B cell (primary cell): Measurements from ENCODE around the gene ARID3A. TPM values are rescaled to one million over a fixed set of nuclear protein-coding genes. Genes with fewer than 3 reads are reported as not detected.
A peak's percentile ranks its signal among the peaks of the same experiment; 100 is the strongest.

ENCODE experiments used
- ATAC-seq: fragments of 200-7000 bp; cut with Tn5 transposase; one replicate; pipeline ENCODE4 v1.10.0; 2021; ENCODE audit warnings: low read depth, mild to moderate bottlenecking, moderate number of reproducible peaks, moderate library complexity
- CTCF ChIA-PET: fragments of 350-600 bp; sonication (Branson Sonifier 250); formaldehyde crosslinking; loops from one replicate; lab custom pipeline; 2021; ENCODE audit warnings: antibody characterized with exemption, inconsistent platforms; lab: Charles Lee
- POLR2A ChIA-PET: fragments of 350-600 bp; sonication (Branson Sonifier 250); formaldehyde crosslinking; loops from one replicate; lab custom pipeline; 2021; ENCODE audit warnings: antibody characterized with exemption; lab: Charles Lee
- DNase-seq: peaks from one replicate; pipeline ENCODE4 v3.0.0; 2013
- H2AFZ ChIP-seq: 2 replicates; pipeline ENCODE4 v1.6.1; 2012; ENCODE audit warnings: mild to moderate bottlenecking, low read depth, low read length; ENCODE audit not compliant: insufficient read depth, poor library complexity, severe bottlenecking
- H3K27ac ChIP-seq, 2 donors: 1 replicate in 1 of 2; 2 replicates in 1 of 2; pipeline ENCODE4 v1.5.1; 2012 to 2013; ENCODE audit warnings: low read length in 2 of 2, mild to moderate bottlenecking in 2 of 2, moderate library complexity in 1 of 2
- H3K27me3 ChIP-seq, 4 experiments: fragments of 200-600 bp in 1 of 4; sonication (generic) in 1 of 4; replicated peaks in 1 of 4; 1 replicate in 2 of 4; 2 replicates in 2 of 4; pipeline versions ENCODE4 v1.6.1 to v1.7.0; 2013 to 2016; ENCODE audit warnings: low read length in 3 of 4, mild to moderate bottlenecking in 2 of 4, mixed read lengths in 1 of 4, moderate library complexity in 1 of 4; ENCODE audit not compliant: insufficient read depth in 4 of 4, control insufficient read depth in 3 of 4; ENCODE audit errors: control extremely low read depth in 1 of 4
- H3K36me3 ChIP-seq, 2 experiments: replicated peaks in 1 of 2; 1 replicate in 1 of 2; 2 replicates in 1 of 2; pipeline versions ENCODE4 v1.6.1 to v1.7.1; 2013; ENCODE audit warnings: low read length in 1 of 2; ENCODE audit not compliant: insufficient read depth in 2 of 2, control insufficient read depth in 1 of 2; ENCODE audit errors: control extremely low read depth in 1 of 2, extremely low read depth in 1 of 2
- H3K4me1 ChIP-seq, 2 donors: fragments of 200-600 bp in 1 of 2; sonication (generic) in 1 of 2; 1 replicate in 1 of 2; 2 replicates in 1 of 2; pipeline versions ENCODE4 v1.5.1 to v1.6.1; 2013 to 2017; ENCODE audit warnings: low read length in 2 of 2; ENCODE audit not compliant: control insufficient read depth in 2 of 2, insufficient read depth in 2 of 2
- H3K4me2 ChIP-seq: replicated peaks from 2 replicates; pipeline ENCODE3; 2012; ENCODE audit warnings: mild to moderate bottlenecking, low read depth, low read length; ENCODE audit not compliant: poor library complexity, severe bottlenecking
- H3K4me3 ChIP-seq, 5 experiments: fragments of 200-600 bp in 1 of 5; sonication (generic) in 1 of 5; 1 replicate in 3 of 5; 2 replicates in 2 of 5; pipeline versions ENCODE4 v1.5.1 to v1.7.0; 2011 to 2016; ENCODE audit warnings: low read length in 4 of 5, mild to moderate bottlenecking in 4 of 5, low read depth in 2 of 5, control low read depth in 1 of 5, moderate library complexity in 1 of 5; ENCODE audit not compliant: insufficient read depth in 1 of 5; ENCODE audit errors: control extremely low read depth in 1 of 5, extremely low read depth in 1 of 5
- H3K79me2 ChIP-seq: fragments of 200-600 bp; sonication (generic); one replicate; pipeline ENCODE4 v1.6.0; 2016; ENCODE audit warnings: low read length; ENCODE audit not compliant: control insufficient read depth, insufficient read depth
- H3K9ac ChIP-seq: fragments of 200-600 bp; sonication (generic); 2 replicates; pipeline ENCODE4 v1.6.1; 2017; ENCODE audit warnings: mild to moderate bottlenecking, low read length, moderate library complexity
- H3K9me3 ChIP-seq, 3 donors: one replicate each; pipeline versions ENCODE4 v1.6.1 to v1.7.1; 2013; ENCODE audit warnings: low read length in 2 of 3; ENCODE audit not compliant: control insufficient read depth in 2 of 3, insufficient read depth in 1 of 3; ENCODE audit errors: control extremely low read depth in 1 of 3
- H4K20me1 ChIP-seq: 2 replicates; pipeline ENCODE4 v1.6.0; 2012; ENCODE audit warnings: mild to moderate bottlenecking, low read length; ENCODE audit not compliant: insufficient read depth, control insufficient read depth, poor library complexity, severe bottlenecking
- H3K27ac Mint-ChIP-seq: one replicate; pipeline ENCODE4 v1.8.0; 2021; ENCODE audit warnings: mixed read lengths
- H3K27me3 Mint-ChIP-seq: one replicate; pipeline ENCODE4 v1.8.0; 2021; ENCODE audit warnings: mixed read lengths
- H3K4me1 Mint-ChIP-seq: one replicate; pipeline ENCODE4 v1.8.0; 2021; ENCODE audit warnings: mixed read lengths
- H3K4me3 Mint-ChIP-seq: one replicate; pipeline ENCODE4 v1.8.0; 2021; ENCODE audit warnings: mixed read lengths
- H3K9me3 Mint-ChIP-seq: one replicate; pipeline ENCODE4 v1.8.0; 2022; ENCODE audit warnings: mixed read lengths; ENCODE audit not compliant: insufficient read depth
- EZH2 ChIP-seq: IDR thresholded peaks from 2 replicates; pipeline ENCODE4 v1.6.1; 2012; ENCODE audit warnings: borderline replicate concordance, low read depth, mild to moderate bottlenecking, moderate library complexity, low read length; ENCODE audit not compliant: insufficient read depth, poor library complexity, severe bottlenecking
- WGBS: methylation state at CpG from one replicate; pipeline ENCODE4 v1.1.5; 2013; ENCODE audit warnings: missing lambda C conversion rate; ENCODE audit not compliant: insufficient coverage; 5-methylcytosine and 5-hydroxymethylcytosine counted together
- intact Hi-C: fragments of 100-400 bp; cut with micrococcal nuclease; formaldehyde crosslinking; loops from one replicate; pipeline ENCODE4 v1.10.0; 2022
- polyA plus RNA-seq: library from polyadenylated mRNA; depleted of rRNA; stranded (reverse); fragments of >200 nt; gene quantifications from 2 replicates; pipeline ENCODE4 v1.2.3, GENCODE V29; 2012
- total RNA-seq, 2 donors: library from RNA; stranded (reverse); fragments of 120-200 nt in 1 of 2; gene quantifications; 1 replicate in 1 of 2; 2 replicates in 1 of 2; pipeline versions ENCODE4 v1.2.3 to v1.2.4, GENCODE V29; 2013 to 2022
- TF ChIP-seq, protein P1 (sequence below): fragments of 200-600 bp; IDR thresholded peaks from one replicate; pipeline ENCODE4 v1.8.0; 2022; ENCODE audit warnings: antibody characterized with exemption, mild to moderate bottlenecking

ARID3A gene
- total and polyA plus RNA-seq, 2 donors (not counting 1 experiment from before 2014, with no cell fraction given) = 22.9 to 60.5 TPM

DNA sequence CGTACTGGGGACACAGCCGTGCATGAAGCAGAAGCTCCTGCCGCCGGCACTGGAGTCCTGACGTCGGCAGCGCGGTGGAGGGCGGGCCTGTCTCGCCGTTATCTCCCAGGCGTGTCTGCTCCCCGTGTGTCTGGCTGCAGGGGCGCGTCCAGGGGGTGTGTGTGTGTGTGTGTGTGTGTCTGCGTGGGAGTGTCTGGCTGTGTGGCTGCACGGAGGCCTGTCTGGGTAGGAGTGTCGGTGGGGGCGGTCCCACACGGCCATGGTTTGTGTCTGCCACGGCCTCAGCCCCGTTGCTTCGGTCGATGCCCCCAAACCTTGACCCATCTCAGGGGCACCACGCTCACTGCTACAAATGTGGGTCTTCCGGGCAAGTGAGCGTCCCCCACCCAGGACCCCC, 18.3 kb downstream of the ARID3A start:
- Histone ChIP-seq H3K27me3 (no peaks in the 10 kb centered on the region), H3K9ac (no peak overlapping the region), H2AFZ (no peak overlapping the region), H3K27ac (no peak overlapping the region), H3K4me1 (peaks cover 39 to 48% of the 10 kb centered on the region in 2 donors), H3K4me2 (no peak overlapping the region), H3K4me3 (no peak overlapping the region), H4K20me1 (peaks cover 25% of the 10 kb centered on the region), H3K36me3 (no peaks in the 10 kb centered on the region), H3K9me3 (peaks cover 0 to 10% (median 0%) of the 10 kb centered on the region in 3 donors), H3K79me2 (peaks cover 34% of the 10 kb centered on the region)
- CTCF ChIA-PET = interaction anchor here (1.1 kb wide), 1 partner anchor 8 kb away, joined by 4 read pairs; no protein-coding TSS in a partner anchor
- H3K4me1 Mint-ChIP-seq = peaks cover 51% of the 10 kb centered on the region
- no peaks in the 10 kb centered on the region for H3K9me3 Mint-ChIP-seq
- ATAC-seq (no peak), DNase-seq (peak; percentile 68)
- H3K27ac Mint-ChIP-seq = peak overlapping the region; percentile 67
- intact Hi-C loops = no loop called here
- 93% methylated on average over 23 of the region's 27 CpGs for whole genome bisulfite sequencing
- POLR2A ChIA-PET = interaction anchor here (0.5 to 1.2 kb wide), 4 partner anchors 10 to 189 kb away, joined by 3 to 6 read pairs (median 4); no protein-coding TSS in a partner anchor
- TF ChIP-seq EZH2 = no peak
- TF ChIP-seq, protein P1, sequence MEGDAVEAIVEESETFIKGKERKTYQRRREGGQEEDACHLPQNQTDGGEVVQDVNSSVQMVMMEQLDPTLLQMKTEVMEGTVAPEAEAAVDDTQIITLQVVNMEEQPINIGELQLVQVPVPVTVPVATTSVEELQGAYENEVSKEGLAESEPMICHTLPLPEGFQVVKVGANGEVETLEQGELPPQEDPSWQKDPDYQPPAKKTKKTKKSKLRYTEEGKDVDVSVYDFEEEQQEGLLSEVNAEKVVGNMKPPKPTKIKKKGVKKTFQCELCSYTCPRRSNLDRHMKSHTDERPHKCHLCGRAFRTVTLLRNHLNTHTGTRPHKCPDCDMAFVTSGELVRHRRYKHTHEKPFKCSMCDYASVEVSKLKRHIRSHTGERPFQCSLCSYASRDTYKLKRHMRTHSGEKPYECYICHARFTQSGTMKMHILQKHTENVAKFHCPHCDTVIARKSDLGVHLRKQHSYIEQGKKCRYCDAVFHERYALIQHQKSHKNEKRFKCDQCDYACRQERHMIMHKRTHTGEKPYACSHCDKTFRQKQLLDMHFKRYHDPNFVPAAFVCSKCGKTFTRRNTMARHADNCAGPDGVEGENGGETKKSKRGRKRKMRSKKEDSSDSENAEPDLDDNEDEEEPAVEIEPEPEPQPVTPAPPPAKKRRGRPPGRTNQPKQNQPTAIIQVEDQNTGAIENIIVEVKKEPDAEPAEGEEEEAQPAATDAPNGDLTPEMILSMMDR = no peak
- no peak overlapping the region for H3K4me3 Mint-ChIP-seq
- H3K27me3 Mint-ChIP-seq = no peaks in the 10 kb centered on the region

GRCh38 chr19:944663-945241, 18.9 kb downstream of the ARID3A start:
- CTCF ChIA-PET = interaction anchor here (1.1 to 1.2 kb wide), 2 partner anchors 8 to 22 kb away, joined by 3 to 4 read pairs; no protein-coding TSS in a partner anchor
- H3K27me3 Mint-ChIP-seq = no peaks in the 10 kb centered on the region
- Histone ChIP-seq H3K4me2 (no peak overlapping the region), H2AFZ (no peak overlapping the region), H3K79me2 (peaks cover 34% of the 10 kb centered on the region), H4K20me1 (peaks cover 23% of the 10 kb centered on the region), H3K36me3 (no peaks in the 10 kb centered on the region), H3K9ac (no peak overlapping the region), H3K27ac (peak overlapping the region in 1 of 2 donors; percentile 4), H3K4me3 (no peak overlapping the region), H3K9me3 (peaks cover 0 to 10% (median 0%) of the 10 kb centered on the region in 3 donors), H3K27me3 (no peaks in the 10 kb centered on the region), H3K4me1 (peaks cover 45 to 50% of the 10 kb centered on the region in 2 donors)
- POLR2A ChIA-PET = interaction anchor here (0.5 to 1.2 kb wide), 3 partner anchors 9 to 188 kb away, joined by 3 to 6 read pairs (median 4); no protein-coding TSS in a partner anchor
- no peak for ATAC-seq
- DNase-seq = no peak
- no peak overlapping the region for H3K4me3 Mint-ChIP-seq
- TF ChIP-seq, protein P1 = no peak
- no peak for TF ChIP-seq EZH2
- H3K4me1 Mint-ChIP-seq = peaks cover 50% of the 10 kb centered on the region
- peak overlapping the region; percentile 63 for H3K27ac Mint-ChIP-seq
- H3K9me3 Mint-ChIP-seq = no peaks in the 10 kb centered on the region
- 88% methylated on average over 22 of the region's 22 CpGs for WGBS
- intact Hi-C loops = no loop called here
